HAP-1 (cell line): Measurements from ENCODE around the gene LYAR.
A peak's percentile ranks its signal among the peaks of the same experiment; 100 is the strongest.

Experiments used
- DNase-seq, 2 experiments: peaks; one replicate each; pipeline ENCODE4 v3.0.0-alpha.2; 2016 to 2020; ENCODE audit warnings: low spot score in 2 of 2
- H3K27me3 ChIP-seq: fragments of 250-450 bp; sonication (Bioruptor Pico); 2 replicates; pipeline ENCODE4 v1.5.1; 2020; ENCODE audit warnings: low read depth, mild to moderate bottlenecking, moderate library complexity
- H3K36me3 ChIP-seq: fragments of 250-450 bp; sonication (Bioruptor Pico); replicated peaks from 2 replicates; pipeline ENCODE4 v1.5.1; 2020; ENCODE audit warnings: mild to moderate bottlenecking
- H3K4me1 ChIP-seq: fragments of 250-450 bp; sonication (Bioruptor Pico); 2 replicates; pipeline ENCODE4 v1.5.1; 2020; ENCODE audit warnings: mild to moderate bottlenecking
- H3K4me3 ChIP-seq: fragments of 250-450 bp; sonication (Bioruptor Pico); 2 replicates; pipeline ENCODE4 v1.5.1; 2020; ENCODE audit warnings: mild to moderate bottlenecking, moderate library complexity
- H3K9me3 ChIP-seq: fragments of 250-450 bp; sonication (Bioruptor Pico); 2 replicates; pipeline ENCODE4 v1.5.1; 2020; ENCODE audit warnings: mild to moderate bottlenecking, moderate library complexity
- in situ Hi-C: fragments of 300-500 bp; cut with MboI; formaldehyde crosslinking; loops from 3 replicates; pipeline ENCODE4 v1.14.3; 2020; ENCODE audit warnings: low sequenced_read_pairs, inconsistent platforms, mixed read lengths

The LYAR gene

DNA sequence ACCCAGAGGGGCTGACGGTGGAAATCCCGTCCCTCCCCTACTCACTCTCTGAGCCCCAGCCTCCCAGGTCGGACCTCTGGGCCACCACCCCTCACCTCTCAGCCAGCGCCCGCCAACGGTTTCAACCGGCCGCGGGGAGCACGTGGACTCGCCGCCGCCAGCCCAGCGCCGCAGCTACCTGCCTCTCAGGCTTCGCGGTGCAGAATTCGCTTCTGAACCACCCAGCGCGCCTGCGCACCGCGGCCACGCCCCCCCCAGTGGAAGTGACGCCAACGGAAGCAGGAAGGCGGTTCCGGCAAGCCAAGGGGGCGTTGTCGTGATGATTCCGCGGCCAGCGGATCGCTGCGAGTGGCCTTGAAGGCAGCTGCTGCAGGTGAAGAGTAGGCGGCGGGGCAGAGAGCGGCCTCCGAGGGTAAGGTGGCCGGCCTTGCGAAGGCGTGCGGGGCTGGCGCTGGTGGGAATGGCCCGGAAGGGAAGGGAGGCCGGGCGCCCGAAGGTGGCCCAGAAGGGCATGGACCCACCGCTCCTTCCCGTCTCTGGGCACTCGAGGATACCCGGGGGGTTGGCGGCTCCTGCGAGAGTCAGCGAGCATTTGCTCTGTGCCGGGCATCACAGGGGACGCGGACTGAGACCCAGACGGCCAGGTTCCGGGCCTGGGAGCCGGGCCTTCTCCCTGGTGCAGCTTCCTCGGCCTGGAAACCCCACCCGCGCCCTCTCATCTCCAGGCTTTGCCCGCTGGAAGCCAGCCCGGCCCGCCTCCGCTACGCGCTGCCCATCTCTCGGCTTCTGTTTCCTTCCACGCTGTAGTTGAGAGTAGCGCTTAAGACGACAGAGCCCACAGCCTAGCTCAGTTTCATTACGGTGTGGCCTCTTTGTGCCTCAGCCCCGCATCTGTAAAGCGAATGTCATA lies at the start of gene LYAR, which contains the start of gene ZBTB49:
Gene LYAR, minus strand, starts transcription at position 214 of the 910 bp plus-strand sequence. CDS start 6,412 bp downstream, outside the sequence.
Gene ZBTB49, plus strand, starts transcription at position 311 of the 910 bp plus-strand sequence. CDS start 9,695 bp downstream, outside the sequence.
- Histone ChIP-seq H3K4me1 (peaks cover 15% of the 10 kb centered on the region), H3K4me3 (peak within 1 kb of the TSS; percentile 94), H3K27me3 (no peaks in the 10 kb centered on the region), H3K36me3 (peaks cover 23% of the 10 kb centered on the region), H3K9me3 (no peaks in the 10 kb centered on the region; the same call in 1 of the 2 replicates)
- in situ Hi-C loops: no loop called here
- peak; percentile 79 to 96 for DNase-seq

- DNase-seq: peak; percentile 11 to 39
- H3K4me1 ChIP-seq: no peaks in the 10 kb centered on the region
- H3K9me3 ChIP-seq: no peaks in the 10 kb centered on the region
- H3K27me3 ChIP-seq: no peaks in the 10 kb centered on the region
- in situ Hi-C loops: no loop called here
- H3K36me3 ChIP-seq: no peaks in the 10 kb centered on the region
- H3K4me3 ChIP-seq: no peak overlapping the region
Observed at GRCh38 chr4:4339504-4340085, 49.6 kb upstream of the LYAR start.

GRCh38 chr4:4338210-4339001 lies 48.5 kb upstream of the LYAR start:
- no peaks in the 10 kb centered on the region for H3K36me3 ChIP-seq
- DNase-seq: no peak
- H3K4me1 ChIP-seq: no peaks in the 10 kb centered on the region
- H3K9me3 ChIP-seq: no peaks in the 10 kb centered on the region
- in situ Hi-C loops: no loop called here
- H3K4me3 ChIP-seq: no peak overlapping the region
- H3K27me3 ChIP-seq: no peaks in the 10 kb centered on the region

GRCh38 chr4:4334798-4335520 lies 45.0 kb upstream of the LYAR start:
- in situ Hi-C loops: no loop called here
- Histone ChIP-seq H3K27me3 (no peaks in the 10 kb centered on the region), H3K4me3 (no peak overlapping the region), H3K36me3 (no peaks in the 10 kb centered on the region), H3K4me1 (no peaks in the 10 kb centered on the region), H3K9me3 (no peaks in the 10 kb centered on the region)
- DNase-seq: peak; percentile 45 to 79

GRCh38 chr4:4333265-4333706 lies 43.3 kb upstream of the LYAR start:
- Histone ChIP-seq H3K27me3 (no peaks in the 10 kb centered on the region), H3K4me1 (no peaks in the 10 kb centered on the region; the same call in 1 of the 2 replicates), H3K4me3 (no peak overlapping the region), H3K36me3 (no peaks in the 10 kb centered on the region), H3K9me3 (no peaks in the 10 kb centered on the region)
- in situ Hi-C loops: no loop called here
- DNase-seq: no peak

DNA sequence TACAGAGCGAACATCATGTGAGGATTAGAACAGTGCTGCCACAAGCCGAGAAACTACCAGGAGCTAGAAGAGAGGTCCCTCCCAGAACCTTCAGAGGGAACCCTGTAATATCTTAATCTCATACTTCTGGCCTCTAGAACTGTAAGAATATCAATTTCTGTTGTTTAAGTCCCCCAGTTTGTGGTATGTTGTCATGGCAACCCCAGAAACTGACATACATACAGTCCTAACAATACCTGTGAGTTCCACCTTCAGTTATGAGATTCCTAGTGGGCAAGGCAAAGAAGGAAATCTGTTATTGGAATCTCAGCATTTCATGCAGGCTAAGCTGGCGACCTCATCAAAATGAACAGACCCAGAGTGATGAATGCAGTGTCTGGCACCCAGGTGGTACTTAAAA lies 42.6 kb upstream of the LYAR start:
- no peaks in the 10 kb centered on the region for H3K36me3 ChIP-seq
- no peak overlapping the region for H3K4me3 ChIP-seq
- peaks cover 4% of the 10 kb centered on the region; the same call in 1 of the 2 replicates for H3K4me1 ChIP-seq
- in situ Hi-C loops: no loop called here
- no peaks in the 10 kb centered on the region for H3K27me3 ChIP-seq
- DNase-seq: no peak
- no peaks in the 10 kb centered on the region for H3K9me3 ChIP-seq

DNA sequence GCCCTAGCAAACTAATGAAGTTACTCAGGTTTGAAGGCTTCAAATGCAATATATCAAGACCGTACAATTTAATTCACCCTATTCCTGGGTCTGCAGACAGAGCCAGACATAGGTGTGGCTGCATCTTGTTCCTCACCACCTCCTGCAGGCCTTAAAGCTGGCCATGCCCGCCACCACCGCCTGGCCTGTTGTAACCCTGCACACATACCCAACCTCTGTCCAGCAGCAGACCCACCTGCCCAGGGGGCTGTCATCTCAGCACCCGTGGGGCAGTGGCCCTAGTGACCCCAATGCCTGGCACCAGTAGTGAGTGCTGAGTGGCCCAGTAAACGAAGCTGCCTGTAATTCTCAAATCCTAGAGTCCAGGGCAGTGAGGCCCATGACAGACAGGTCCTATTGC lies 40.8 kb upstream of the LYAR start:
- Histone ChIP-seq H3K4me3 (no peak overlapping the region), H3K36me3 (no peaks in the 10 kb centered on the region), H3K4me1 (peaks cover 4% of the 10 kb centered on the region; the same call in 1 of the 2 replicates), H3K9me3 (no peaks in the 10 kb centered on the region), H3K27me3 (no peaks in the 10 kb centered on the region)
- in situ Hi-C loops: no loop called here
- no peak for DNase-seq

GRCh38 chr4:4329496-4329895 lies 39.5 kb upstream of the LYAR start:
- no peak for DNase-seq

DNA sequence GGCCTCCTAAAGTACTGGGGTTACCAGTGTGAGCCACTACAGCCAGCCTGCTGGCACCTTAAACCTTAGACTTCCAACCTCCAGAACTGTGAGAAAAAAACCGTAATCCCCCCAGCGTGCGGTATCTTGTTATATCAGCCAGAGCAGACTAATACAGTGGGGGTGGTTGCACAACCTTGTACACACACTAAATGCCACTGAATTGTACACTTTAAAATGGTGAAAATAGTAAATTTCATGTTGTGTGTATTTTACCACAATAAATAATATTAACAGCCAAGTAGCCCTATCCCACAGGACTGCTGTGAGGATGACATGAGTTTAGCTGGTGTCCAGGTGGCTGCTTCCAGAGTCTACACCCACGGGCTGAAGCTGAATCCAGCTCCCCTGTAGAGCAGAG lies 38.9 kb upstream of the LYAR start:
- DNase-seq: no peak
- Histone ChIP-seq H3K4me1 (peaks cover 4% of the 10 kb centered on the region; the same call in 1 of the 2 replicates), H3K9me3 (no peaks in the 10 kb centered on the region), H3K36me3 (no peaks in the 10 kb centered on the region), H3K4me3 (no peak overlapping the region), H3K27me3 (no peaks in the 10 kb centered on the region)
- in situ Hi-C loops: no loop called here

More at GRCh38 chr4:4329496-4329895, 39.5 kb upstream of the LYAR start:
- Histone ChIP-seq H3K36me3 (no peaks in the 10 kb centered on the region), H3K4me1 (peaks cover 4% of the 10 kb centered on the region; the same call in 1 of the 2 replicates), H3K27me3 (no peaks in the 10 kb centered on the region), H3K9me3 (no peaks in the 10 kb centered on the region), H3K4me3 (no peak overlapping the region)
- in situ Hi-C loops: no loop called here

DNA sequence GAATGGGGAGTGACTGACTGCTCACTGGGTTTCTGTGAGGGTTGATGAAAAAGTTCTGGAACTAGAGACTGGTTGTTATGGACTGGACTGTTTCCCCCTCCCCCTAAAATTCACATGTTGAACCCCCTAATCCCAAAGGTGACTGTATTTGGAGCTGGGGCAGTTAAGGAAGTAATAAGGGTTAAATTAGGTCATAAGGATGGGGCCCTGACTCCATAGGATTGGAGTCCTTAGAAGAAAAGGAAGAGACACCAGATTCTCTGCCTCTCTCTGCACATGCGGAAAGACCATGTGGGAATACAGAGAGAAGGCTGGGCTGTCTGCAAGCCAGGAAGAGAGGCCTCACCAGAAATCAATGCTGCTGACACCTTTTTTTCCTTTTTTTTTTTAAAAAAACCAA lies 38.3 kb upstream of the LYAR start:
- no peaks in the 10 kb centered on the region for H3K27me3 ChIP-seq
- no peaks in the 10 kb centered on the region for H3K9me3 ChIP-seq
- peaks cover 4% of the 10 kb centered on the region; the same call in 1 of the 2 replicates for H3K4me1 ChIP-seq
- in situ Hi-C loops: no loop called here
- H3K36me3 ChIP-seq: no peaks in the 10 kb centered on the region
- no peak overlapping the region for H3K4me3 ChIP-seq
- DNase-seq: no peak

- H3K27me3 ChIP-seq: no peaks in the 10 kb centered on the region
- peaks cover 4% of the 10 kb centered on the region; the same call in 1 of the 2 replicates for H3K4me1 ChIP-seq
- H3K4me3 ChIP-seq: no peak overlapping the region
- in situ Hi-C loops: no loop called here
- peak; percentile 9 to 71 for DNase-seq
- H3K9me3 ChIP-seq: no peaks in the 10 kb centered on the region
- H3K36me3 ChIP-seq: no peaks in the 10 kb centered on the region
Observed at GRCh38 chr4:4327652-4328121, 37.7 kb upstream of the LYAR start.

DNA sequence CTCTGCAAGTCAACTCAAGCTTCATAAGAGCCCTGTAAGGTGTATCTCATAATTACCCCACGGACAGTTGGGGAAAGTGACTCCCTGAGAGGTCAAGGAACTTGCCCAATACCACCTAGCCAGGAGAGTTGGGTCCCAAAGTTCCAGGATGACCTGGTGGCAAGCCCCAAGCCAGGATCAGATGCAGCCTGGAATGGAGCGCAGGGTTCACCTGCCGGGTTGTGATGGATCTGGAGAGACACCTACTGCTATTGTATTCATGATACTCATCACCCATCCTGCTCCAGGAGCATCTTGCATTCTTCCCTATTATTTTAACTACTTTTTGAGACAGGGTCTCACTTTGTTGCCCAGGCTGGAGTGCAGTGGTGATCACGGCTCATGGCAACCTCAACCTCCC lies 36.2 kb upstream of the LYAR start:
- DNase-seq: no peak
- H3K36me3 ChIP-seq: no peaks in the 10 kb centered on the region; the same call in none of the 2 replicates
- H3K9me3 ChIP-seq: no peaks in the 10 kb centered on the region
- H3K4me3 ChIP-seq: no peak overlapping the region
- in situ Hi-C loops: no loop called here
- no peaks in the 10 kb centered on the region for H3K27me3 ChIP-seq
- peaks cover 4% of the 10 kb centered on the region; the same call in 1 of the 2 replicates for H3K4me1 ChIP-seq

GRCh38 chr4:4325321-4325720 lies 35.4 kb upstream of the LYAR start:
- peaks cover 4% of the 10 kb centered on the region; the same call in 1 of the 2 replicates for H3K4me1 ChIP-seq
- H3K4me3 ChIP-seq: no peak overlapping the region
- DNase-seq: no peak
- H3K36me3 ChIP-seq: peaks cover 4% of the 10 kb centered on the region
- no peaks in the 10 kb centered on the region for H3K9me3 ChIP-seq
- H3K27me3 ChIP-seq: no peaks in the 10 kb centered on the region
- in situ Hi-C loops: no loop called here
